GM23338 (cell line): ENCODE results near the gene EIF3B. TPM values are rescaled to one million over a fixed set of nuclear protein-coding genes. Genes with fewer than 3 reads are reported as not detected.

ENCODE experiments used
- ATAC-seq: fragments of 200-7000 bp; cut with Tn5 transposase; 3 replicates; pipeline ENCODE4 v1.9.1; 2020
- DNase-seq: peaks from one replicate; pipeline ENCODE4 v3.0.0-alpha.2; 2015; ENCODE audit warnings: low spot score
- H2AFZ ChIP-seq: fragments of 200-600 bp; sonication (generic); 2 replicates; pipeline ENCODE4 v1.8.0; 2016; ENCODE audit warnings: antibody characterized with exemption, mild to moderate bottlenecking, moderate library complexity
- H3F3A ChIP-seq: fragments of 200-600 bp; sonication (generic); replicated peaks from 2 replicates; pipeline ENCODE4 v1.8.0; 2017; ENCODE audit warnings: antibody characterized with exemption, mixed run types, low read depth
- H3K27ac ChIP-seq: fragments of 200-600 bp; sonication (generic); 2 replicates; pipeline ENCODE4 v1.6.1; 2016; ENCODE audit warnings: low read depth
- H3K27me3 ChIP-seq: fragments of 200-600 bp; sonication (generic); 2 replicates; pipeline ENCODE4 v1.8.0; 2016; ENCODE audit warnings: mild to moderate bottlenecking, mixed run types, moderate library complexity; ENCODE audit not compliant: insufficient read depth
- H3K36me3 ChIP-seq: fragments of 200-600 bp; sonication (generic); 2 replicates; pipeline ENCODE4 v1.8.0; 2016; ENCODE audit warnings: mild to moderate bottlenecking; ENCODE audit not compliant: insufficient read depth
- H3K4me1 ChIP-seq: fragments of 200-600 bp; sonication (generic); 2 replicates; pipeline ENCODE4 v1.8.0; 2016; ENCODE audit warnings: mild to moderate bottlenecking, moderate library complexity; ENCODE audit not compliant: insufficient read depth
- H3K4me2 ChIP-seq: fragments of 200-600 bp; sonication (generic); 2 replicates; pipeline ENCODE4 v1.7.1; 2017; ENCODE audit warnings: mixed run types
- H3K4me3 ChIP-seq: fragments of 200-600 bp; sonication (generic); 2 replicates; pipeline ENCODE4 v1.6.1; 2016; ENCODE audit warnings: mixed run types
- H3K79me2 ChIP-seq: fragments of 200-600 bp; sonication (generic); replicated peaks from 2 replicates; pipeline ENCODE4 v1.8.0; 2017; ENCODE audit warnings: mild to moderate bottlenecking; ENCODE audit not compliant: insufficient read depth
- H3K9me2 ChIP-seq: fragments of 200-600 bp; sonication (generic); 2 replicates; pipeline ENCODE4 v1.8.0; 2017; ENCODE audit not compliant: insufficient read depth
- H4K20me1 ChIP-seq: fragments of 200-600 bp; sonication (generic); replicated peaks from 2 replicates; pipeline ENCODE4 v1.8.0; 2017; ENCODE audit warnings: mild to moderate bottlenecking; ENCODE audit not compliant: insufficient read depth
- H3K27ac Mint-ChIP-seq: 2 replicates; pipeline ENCODE4 v1.8.0; 2020; ENCODE audit warnings: inconsistent platforms, mild to moderate bottlenecking, moderate library complexity, mixed read lengths
- H3K27me3 Mint-ChIP-seq: 3 replicates; pipeline ENCODE4 v1.8.0; 2022; ENCODE audit warnings: low read depth, mild to moderate bottlenecking, moderate library complexity, mixed read lengths, inconsistent platforms; ENCODE audit not compliant: insufficient read depth, poor library complexity
- H3K36me3 Mint-ChIP-seq: 3 replicates; pipeline ENCODE4 v1.8.0; 2021; ENCODE audit warnings: low read depth, mild to moderate bottlenecking, inconsistent platforms, moderate library complexity, mixed read lengths
- H3K4me1 Mint-ChIP-seq: 3 replicates; pipeline ENCODE4 v1.8.0; 2020; ENCODE audit warnings: mild to moderate bottlenecking, inconsistent platforms, mixed read lengths
- H3K4me3 Mint-ChIP-seq: 3 replicates; pipeline ENCODE4 v1.8.0; 2021; ENCODE audit warnings: moderate library complexity, mild to moderate bottlenecking, inconsistent platforms, mixed read lengths
- H3K9me3 Mint-ChIP-seq: 3 replicates; pipeline ENCODE4 v1.8.0; 2020; ENCODE audit warnings: moderate library complexity, mild to moderate bottlenecking, inconsistent platforms, mixed read lengths
- CREB1 ChIP-seq: fragments of 250-450 bp; sonication (Bioruptor Pico); IDR thresholded peaks from 2 replicates; pipeline ENCODE4 v1.5.0; 2020; ENCODE audit warnings: low read depth, mild to moderate bottlenecking, moderate library complexity
- EZH2 ChIP-seq: fragments of 200-600 bp; sonication (generic); IDR thresholded peaks from one replicate; pipeline ENCODE4 v1.8.0; 2017; ENCODE audit warnings: antibody characterized with exemption, mild to moderate bottlenecking, low read depth; ENCODE audit not compliant: unreplicated experiment
- EZH2phosphoT487 ChIP-seq: fragments of 200-600 bp; sonication (generic); IDR thresholded peaks from one replicate; pipeline ENCODE4 v1.8.1; 2018; ENCODE audit warnings: antibody characterized with exemption; ENCODE audit not compliant: unreplicated experiment
- JUNB ChIP-seq: IDR thresholded peaks from one replicate; pipeline ENCODE4 v1.6.1; 2016; ENCODE audit warnings: antibody characterized with exemption; ENCODE audit not compliant: unreplicated experiment
- NANOG ChIP-seq: IDR thresholded peaks from 2 replicates; pipeline ENCODE4 v1.6.1; 2016; ENCODE audit warnings: antibody characterized with exemption, borderline replicate concordance
- POLR2AphosphoS5 ChIP-seq: IDR thresholded peaks from 2 replicates; pipeline ENCODE4 v1.6.1; 2016; ENCODE audit warnings: antibody characterized with exemption, low read depth
- STAT1 ChIP-seq: IDR thresholded peaks from one replicate; pipeline ENCODE4 v1.6.1; 2016; ENCODE audit warnings: antibody characterized with exemption; ENCODE audit not compliant: unreplicated experiment
- ZNF114 ChIP-seq: fragments of 250-450 bp; sonication (Bioruptor Pico); IDR thresholded peaks from 2 replicates; pipeline ENCODE4 v1.5.0; 2020; ENCODE audit warnings: mild to moderate bottlenecking, moderate library complexity
- ZNF331 ChIP-seq: fragments of 250-450 bp; sonication (Bioruptor Pico); IDR thresholded peaks from 2 replicates; pipeline ENCODE4 v1.5.0; 2020; ENCODE audit warnings: low read depth, mild to moderate bottlenecking, moderate library complexity
- polyA plus RNA-seq: library from polyadenylated mRNA; unstranded; fragments of >200 nt; fragmentation: Nextera tagmentation; extraction: Ambion mirVana; gene quantifications from 2 replicates; pipeline ENCODE4 v1.2.1, GENCODE V29; 2016
- total RNA-seq: library from RNA; depleted of rRNA; stranded (reverse); fragments of >200 nt; shearing (Covaris generic); gene quantifications from 2 replicates; pipeline ENCODE4 v1.2.3, GENCODE V29; 2014
- TF ChIP-seq, protein P1 (sequence below): IDR thresholded peaks from one replicate; pipeline ENCODE4 v1.6.1; 2018; ENCODE audit warnings: antibody characterized with exemption; ENCODE audit not compliant: unreplicated experiment
- TF ChIP-seq, protein P2 (sequence below), 2 experiments: fragments of 200-600 bp in 1 of 2; sonication (generic) in 1 of 2; conservative IDR thresholded peaks; 2 replicates each; pipeline versions ENCODE4 v1.5.1 to v1.6.1; 2016 to 2017; ENCODE audit warnings: antibody characterized with exemption in 2 of 2, low read depth in 2 of 2, mild to moderate bottlenecking in 2 of 2, moderate library complexity in 1 of 2
- TF ChIP-seq, protein P3 (sequence below): IDR thresholded peaks from 2 replicates; pipeline ENCODE4 v1.6.1; 2016; ENCODE audit warnings: antibody characterized with exemption
- TF ChIP-seq, protein P4 (sequence below): fragments of 250-450 bp; sonication (Bioruptor Pico); IDR thresholded peaks from 2 replicates; pipeline ENCODE4 v1.5.0; 2020; ENCODE audit warnings: mild to moderate bottlenecking, moderate library complexity

EIF3B gene
- total and polyA plus RNA-seq, 2 experiments from 2014 or later = 106 to 355 TPM

DNA sequence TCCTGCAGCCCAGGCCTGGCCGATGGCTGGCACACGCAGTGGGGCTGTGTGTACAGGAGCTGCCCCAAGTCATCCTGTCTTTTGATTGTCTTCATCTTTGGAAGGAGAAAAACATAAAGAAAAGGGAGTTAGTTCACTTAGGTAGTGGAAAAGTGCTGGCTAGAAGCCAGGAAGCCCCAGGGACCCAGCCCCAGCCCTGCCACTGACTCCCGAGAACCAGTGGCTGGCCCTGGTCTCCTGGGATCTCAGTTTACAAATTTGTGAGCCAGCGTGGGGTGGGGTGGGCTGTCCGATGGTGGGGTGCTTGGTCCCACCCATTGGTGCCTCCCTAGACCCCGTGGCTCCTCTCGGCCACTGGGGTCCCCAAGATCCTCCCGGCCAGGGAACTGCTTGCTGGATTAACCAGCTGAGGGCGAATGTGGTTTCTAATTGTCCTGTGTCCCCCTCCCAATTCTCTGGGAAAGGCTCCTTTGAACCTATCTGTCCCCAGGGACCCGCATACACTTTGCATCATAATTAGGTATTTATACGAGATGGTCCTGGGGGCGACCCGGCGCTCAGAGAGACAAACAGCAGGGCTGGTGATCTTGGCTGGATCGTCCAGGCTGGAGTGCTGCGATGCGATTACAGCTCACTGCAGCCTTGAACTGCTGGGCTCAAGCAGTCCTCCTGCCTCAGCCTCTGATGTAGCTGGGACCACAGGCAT, 32.5 kb downstream of the EIF3B start:
- Histone ChIP-seq H4K20me1 (no peaks in the 10 kb centered on the region; the same call in 1 of the 2 replicates), H3F3A (peaks cover 2% of the 10 kb centered on the region; the same call in 1 of the 2 replicates), H3K27ac (0 out of 2 replicates have a peak overlapping the region, but pooled peaks have one; percentile 59), H3K4me3 (no peak overlapping the region), H3K27me3 (no peaks in the 10 kb centered on the region), H3K9me2 (no peaks in the 10 kb centered on the region), H3K4me1 (no peaks in the 10 kb centered on the region), H3K36me3 (no peaks in the 10 kb centered on the region), H3K79me2 (no peaks in the 10 kb centered on the region), H2AFZ (no peak overlapping the region), H3K4me2 (no peak overlapping the region)
- Mint-ChIP-seq H3K4me3 (no peak overlapping the region), H3K4me1 (peaks cover 18% of the 10 kb centered on the region; the same call in 2 of the 3 replicates), H3K36me3 (peaks cover 3% of the 10 kb centered on the region; the same call in 1 of the 3 replicates), H3K9me3 (no peaks in the 10 kb centered on the region), H3K27me3 (peaks cover 19% of the 10 kb centered on the region), H3K27ac (peak overlapping the region; percentile 56; the same call in 1 of the 2 replicates)
- peak; percentile 47 for DNase-seq
- peak; percentile 9; the same call in 1 of the 3 replicates for ATAC-seq
- TF ChIP-seq, protein P1, sequence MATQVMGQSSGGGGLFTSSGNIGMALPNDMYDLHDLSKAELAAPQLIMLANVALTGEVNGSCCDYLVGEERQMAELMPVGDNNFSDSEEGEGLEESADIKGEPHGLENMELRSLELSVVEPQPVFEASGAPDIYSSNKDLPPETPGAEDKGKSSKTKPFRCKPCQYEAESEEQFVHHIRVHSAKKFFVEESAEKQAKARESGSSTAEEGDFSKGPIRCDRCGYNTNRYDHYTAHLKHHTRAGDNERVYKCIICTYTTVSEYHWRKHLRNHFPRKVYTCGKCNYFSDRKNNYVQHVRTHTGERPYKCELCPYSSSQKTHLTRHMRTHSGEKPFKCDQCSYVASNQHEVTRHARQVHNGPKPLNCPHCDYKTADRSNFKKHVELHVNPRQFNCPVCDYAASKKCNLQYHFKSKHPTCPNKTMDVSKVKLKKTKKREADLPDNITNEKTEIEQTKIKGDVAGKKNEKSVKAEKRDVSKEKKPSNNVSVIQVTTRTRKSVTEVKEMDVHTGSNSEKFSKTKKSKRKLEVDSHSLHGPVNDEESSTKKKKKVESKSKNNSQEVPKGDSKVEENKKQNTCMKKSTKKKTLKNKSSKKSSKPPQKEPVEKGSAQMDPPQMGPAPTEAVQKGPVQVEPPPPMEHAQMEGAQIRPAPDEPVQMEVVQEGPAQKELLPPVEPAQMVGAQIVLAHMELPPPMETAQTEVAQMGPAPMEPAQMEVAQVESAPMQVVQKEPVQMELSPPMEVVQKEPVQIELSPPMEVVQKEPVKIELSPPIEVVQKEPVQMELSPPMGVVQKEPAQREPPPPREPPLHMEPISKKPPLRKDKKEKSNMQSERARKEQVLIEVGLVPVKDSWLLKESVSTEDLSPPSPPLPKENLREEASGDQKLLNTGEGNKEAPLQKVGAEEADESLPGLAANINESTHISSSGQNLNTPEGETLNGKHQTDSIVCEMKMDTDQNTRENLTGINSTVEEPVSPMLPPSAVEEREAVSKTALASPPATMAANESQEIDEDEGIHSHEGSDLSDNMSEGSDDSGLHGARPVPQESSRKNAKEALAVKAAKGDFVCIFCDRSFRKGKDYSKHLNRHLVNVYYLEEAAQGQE = no peak
- TF ChIP-seq CREB1 (no peak), EZH2 (no peak), POLR2AphosphoS5 (no peak), ZNF114 (CRISPR knock-in tag) (no peak), STAT1 (no peak), JUNB (no peak), ZNF331 (CRISPR knock-in tag) (no peak), EZH2phosphoT487 (no peak), NANOG (no peak)
- TF ChIP-seq, protein P2, sequence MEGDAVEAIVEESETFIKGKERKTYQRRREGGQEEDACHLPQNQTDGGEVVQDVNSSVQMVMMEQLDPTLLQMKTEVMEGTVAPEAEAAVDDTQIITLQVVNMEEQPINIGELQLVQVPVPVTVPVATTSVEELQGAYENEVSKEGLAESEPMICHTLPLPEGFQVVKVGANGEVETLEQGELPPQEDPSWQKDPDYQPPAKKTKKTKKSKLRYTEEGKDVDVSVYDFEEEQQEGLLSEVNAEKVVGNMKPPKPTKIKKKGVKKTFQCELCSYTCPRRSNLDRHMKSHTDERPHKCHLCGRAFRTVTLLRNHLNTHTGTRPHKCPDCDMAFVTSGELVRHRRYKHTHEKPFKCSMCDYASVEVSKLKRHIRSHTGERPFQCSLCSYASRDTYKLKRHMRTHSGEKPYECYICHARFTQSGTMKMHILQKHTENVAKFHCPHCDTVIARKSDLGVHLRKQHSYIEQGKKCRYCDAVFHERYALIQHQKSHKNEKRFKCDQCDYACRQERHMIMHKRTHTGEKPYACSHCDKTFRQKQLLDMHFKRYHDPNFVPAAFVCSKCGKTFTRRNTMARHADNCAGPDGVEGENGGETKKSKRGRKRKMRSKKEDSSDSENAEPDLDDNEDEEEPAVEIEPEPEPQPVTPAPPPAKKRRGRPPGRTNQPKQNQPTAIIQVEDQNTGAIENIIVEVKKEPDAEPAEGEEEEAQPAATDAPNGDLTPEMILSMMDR (conservative IDR thresholded peaks at IDR 0.05; ENCODE audit: low read depth in 2 of 2) = no peak
- TF ChIP-seq, protein P3, sequence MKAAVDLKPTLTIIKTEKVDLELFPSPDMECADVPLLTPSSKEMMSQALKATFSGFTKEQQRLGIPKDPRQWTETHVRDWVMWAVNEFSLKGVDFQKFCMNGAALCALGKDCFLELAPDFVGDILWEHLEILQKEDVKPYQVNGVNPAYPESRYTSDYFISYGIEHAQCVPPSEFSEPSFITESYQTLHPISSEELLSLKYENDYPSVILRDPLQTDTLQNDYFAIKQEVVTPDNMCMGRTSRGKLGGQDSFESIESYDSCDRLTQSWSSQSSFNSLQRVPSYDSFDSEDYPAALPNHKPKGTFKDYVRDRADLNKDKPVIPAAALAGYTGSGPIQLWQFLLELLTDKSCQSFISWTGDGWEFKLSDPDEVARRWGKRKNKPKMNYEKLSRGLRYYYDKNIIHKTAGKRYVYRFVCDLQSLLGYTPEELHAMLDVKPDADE = no peak
- TF ChIP-seq, protein P4, sequence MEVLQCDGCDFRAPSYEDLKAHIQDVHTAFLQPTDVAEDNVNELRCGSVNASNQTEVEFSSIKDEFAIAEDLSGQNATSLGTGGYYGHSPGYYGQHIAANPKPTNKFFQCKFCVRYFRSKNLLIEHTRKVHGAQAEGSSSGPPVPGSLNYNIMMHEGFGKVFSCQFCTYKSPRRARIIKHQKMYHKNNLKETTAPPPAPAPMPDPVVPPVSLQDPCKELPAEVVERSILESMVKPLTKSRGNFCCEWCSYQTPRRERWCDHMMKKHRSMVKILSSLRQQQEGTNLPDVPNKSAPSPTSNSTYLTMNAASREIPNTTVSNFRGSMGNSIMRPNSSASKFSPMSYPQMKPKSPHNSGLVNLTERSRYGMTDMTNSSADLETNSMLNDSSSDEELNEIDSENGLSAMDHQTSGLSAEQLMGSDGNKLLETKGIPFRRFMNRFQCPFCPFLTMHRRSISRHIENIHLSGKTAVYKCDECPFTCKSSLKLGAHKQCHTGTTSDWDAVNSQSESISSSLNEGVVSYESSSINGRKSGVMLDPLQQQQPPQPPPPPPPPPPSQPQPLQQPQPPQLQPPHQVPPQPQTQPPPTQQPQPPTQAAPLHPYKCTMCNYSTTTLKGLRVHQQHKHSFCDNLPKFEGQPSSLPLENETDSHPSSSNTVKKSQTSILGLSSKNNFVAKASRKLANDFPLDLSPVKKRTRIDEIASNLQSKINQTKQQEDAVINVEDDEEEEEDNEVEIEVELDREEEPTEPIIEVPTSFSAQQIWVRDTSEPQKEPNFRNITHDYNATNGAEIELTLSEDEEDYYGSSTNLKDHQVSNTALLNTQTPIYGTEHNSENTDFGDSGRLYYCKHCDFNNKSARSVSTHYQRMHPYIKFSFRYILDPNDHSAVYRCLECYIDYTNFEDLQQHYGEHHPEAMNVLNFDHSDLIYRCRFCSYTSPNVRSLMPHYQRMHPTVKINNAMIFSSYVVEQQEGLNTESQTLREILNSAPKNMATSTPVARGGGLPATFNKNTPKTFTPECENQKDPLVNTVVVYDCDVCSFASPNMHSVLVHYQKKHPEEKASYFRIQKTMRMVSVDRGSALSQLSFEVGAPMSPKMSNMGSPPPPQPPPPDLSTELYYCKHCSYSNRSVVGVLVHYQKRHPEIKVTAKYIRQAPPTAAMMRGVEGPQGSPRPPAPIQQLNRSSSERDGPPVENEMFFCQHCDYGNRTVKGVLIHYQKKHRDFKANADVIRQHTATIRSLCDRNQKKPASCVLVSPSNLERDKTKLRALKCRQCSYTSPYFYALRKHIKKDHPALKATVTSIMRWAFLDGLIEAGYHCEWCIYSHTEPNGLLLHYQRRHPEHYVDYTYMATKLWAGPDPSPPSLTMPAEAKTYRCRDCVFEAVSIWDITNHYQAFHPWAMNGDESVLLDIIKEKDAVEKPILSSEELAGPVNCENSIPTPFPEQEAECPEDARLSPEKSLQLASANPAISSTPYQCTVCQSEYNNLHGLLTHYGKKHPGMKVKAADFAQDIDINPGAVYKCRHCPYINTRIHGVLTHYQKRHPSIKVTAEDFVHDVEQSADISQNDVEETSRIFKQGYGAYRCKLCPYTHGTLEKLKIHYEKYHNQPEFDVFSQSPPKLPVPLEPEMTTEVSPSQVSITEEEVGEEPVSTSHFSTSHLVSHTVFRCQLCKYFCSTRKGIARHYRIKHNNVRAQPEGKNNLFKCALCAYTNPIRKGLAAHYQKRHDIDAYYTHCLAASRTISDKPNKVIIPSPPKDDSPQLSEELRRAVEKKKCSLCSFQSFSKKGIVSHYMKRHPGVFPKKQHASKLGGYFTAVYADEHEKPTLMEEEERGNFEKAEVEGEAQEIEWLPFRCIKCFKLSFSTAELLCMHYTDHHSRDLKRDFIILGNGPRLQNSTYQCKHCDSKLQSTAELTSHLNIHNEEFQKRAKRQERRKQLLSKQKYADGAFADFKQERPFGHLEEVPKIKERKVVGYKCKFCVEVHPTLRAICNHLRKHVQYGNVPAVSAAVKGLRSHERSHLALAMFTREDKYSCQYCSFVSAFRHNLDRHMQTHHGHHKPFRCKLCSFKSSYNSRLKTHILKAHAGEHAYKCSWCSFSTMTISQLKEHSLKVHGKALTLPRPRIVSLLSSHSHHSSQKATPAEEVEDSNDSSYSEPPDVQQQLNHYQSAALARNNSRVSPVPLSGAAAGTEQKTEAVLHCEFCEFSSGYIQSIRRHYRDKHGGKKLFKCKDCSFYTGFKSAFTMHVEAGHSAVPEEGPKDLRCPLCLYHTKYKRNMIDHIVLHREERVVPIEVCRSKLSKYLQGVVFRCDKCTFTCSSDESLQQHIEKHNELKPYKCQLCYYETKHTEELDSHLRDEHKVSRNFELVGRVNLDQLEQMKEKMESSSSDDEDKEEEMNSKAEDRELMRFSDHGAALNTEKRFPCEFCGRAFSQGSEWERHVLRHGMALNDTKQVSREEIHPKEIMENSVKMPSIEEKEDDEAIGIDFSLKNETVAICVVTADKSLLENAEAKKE (CRISPR knock-in tag) = no peak
